Epithelial cell of esophagus (primary cell): ENCODE results near the gene ST8SIA6.

Source experiments
- DNase-seq: peaks from one replicate; pipeline ENCODE4 v3.0.0; 2010; ENCODE audit warnings: low read depth
- H3K4me3 ChIP-seq: 2 replicates; pipeline ENCODE4 v1.5.1; 2011; ENCODE audit warnings: mild to moderate bottlenecking, low read length, control low read depth
- TF ChIP-seq, protein P1 (sequence below): IDR thresholded peaks from 2 replicates; pipeline ENCODE4 v1.5.1; 2011; ENCODE audit warnings: low read depth, mild to moderate bottlenecking, low read length, control low read depth, inconsistent platforms; ENCODE audit not compliant: insufficient read depth; ENCODE audit errors: missing control alignments

Gene ST8SIA6

GRCh38 chr10:17380016-17380415 lies 74.4 kb downstream of the ST8SIA6 start:
- TF ChIP-seq, protein P1, sequence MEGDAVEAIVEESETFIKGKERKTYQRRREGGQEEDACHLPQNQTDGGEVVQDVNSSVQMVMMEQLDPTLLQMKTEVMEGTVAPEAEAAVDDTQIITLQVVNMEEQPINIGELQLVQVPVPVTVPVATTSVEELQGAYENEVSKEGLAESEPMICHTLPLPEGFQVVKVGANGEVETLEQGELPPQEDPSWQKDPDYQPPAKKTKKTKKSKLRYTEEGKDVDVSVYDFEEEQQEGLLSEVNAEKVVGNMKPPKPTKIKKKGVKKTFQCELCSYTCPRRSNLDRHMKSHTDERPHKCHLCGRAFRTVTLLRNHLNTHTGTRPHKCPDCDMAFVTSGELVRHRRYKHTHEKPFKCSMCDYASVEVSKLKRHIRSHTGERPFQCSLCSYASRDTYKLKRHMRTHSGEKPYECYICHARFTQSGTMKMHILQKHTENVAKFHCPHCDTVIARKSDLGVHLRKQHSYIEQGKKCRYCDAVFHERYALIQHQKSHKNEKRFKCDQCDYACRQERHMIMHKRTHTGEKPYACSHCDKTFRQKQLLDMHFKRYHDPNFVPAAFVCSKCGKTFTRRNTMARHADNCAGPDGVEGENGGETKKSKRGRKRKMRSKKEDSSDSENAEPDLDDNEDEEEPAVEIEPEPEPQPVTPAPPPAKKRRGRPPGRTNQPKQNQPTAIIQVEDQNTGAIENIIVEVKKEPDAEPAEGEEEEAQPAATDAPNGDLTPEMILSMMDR, result no peak

GRCh38 chr10:17379151-17379690 lies 75.2 kb downstream of the ST8SIA6 start:
- no peak for DNase-seq
- no peak overlapping the region for H3K4me3 ChIP-seq
- TF ChIP-seq, protein P1, result no peak

More at GRCh38 chr10:17380016-17380415, 74.4 kb downstream of the ST8SIA6 start:
- H3K4me3 ChIP-seq, result no peak overlapping the region
- DNase-seq, result no peak

- DNase-seq, result no peak
- TF ChIP-seq, protein P1, result peak; percentile 35
- no peak overlapping the region for H3K4me3 ChIP-seq
Observed at GRCh38 chr10:17375936-17376584, 78.3 kb downstream of the ST8SIA6 start.

DNA sequence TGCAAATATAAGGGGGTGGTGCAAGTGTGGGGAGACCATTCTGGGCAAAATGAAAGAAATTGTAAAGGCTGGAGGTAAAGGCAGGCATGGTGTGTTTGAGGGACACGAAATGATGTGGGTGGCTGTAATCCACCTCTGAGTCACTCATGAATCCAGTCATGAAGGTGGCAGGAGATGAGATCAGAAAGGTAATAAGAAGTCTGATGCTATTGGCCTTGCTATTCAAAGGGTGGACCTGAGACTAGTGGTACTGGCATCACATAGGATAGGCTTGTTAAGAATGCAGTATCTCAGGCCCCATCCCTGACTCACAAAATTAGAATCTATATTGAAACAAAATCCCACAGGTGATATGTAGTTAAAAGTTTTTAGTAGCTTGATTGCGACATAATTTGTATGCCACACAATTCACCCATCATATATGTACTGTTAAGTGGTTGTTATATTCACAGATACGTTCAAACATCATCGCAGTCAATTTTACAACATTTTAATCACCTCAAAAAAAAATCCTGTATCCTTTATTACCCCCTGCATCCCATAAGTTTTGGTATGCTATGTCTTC lies 85.6 kb downstream of the ST8SIA6 start:
- DNase-seq, result peak; percentile 86
- TF ChIP-seq, protein P1, result no peak
- H3K4me3 ChIP-seq, result no peak overlapping the region

- DNase-seq, result no peak
- TF ChIP-seq, protein P1, result no peak
- no peak overlapping the region for H3K4me3 ChIP-seq
Observed at GRCh38 chr10:17366705-17367104, 87.7 kb downstream of the ST8SIA6 start.

DNA sequence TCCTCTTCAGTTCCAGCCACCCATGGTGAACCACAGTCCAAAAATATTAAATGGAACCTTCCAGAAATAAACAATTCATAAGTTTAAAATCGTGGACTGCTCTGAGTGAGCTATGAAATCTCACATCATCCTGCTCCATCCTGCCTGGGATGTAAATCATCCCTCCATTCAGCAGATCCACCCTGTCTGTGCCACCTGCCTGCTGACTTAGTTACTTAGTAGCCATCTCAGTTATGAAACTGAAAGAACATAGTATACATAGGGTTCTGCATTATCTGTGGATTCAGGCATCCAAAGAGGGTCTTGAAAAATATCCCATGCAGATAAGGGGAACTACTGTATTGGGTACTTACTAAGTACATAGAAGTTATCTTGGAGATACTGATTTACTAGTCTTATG lies 89.0 kb downstream of the ST8SIA6 start:
- no peak overlapping the region for H3K4me3 ChIP-seq
- TF ChIP-seq, protein P1, result no peak
- no peak for DNase-seq

- no peak overlapping the region for H3K4me3 ChIP-seq
- no peak for DNase-seq
- TF ChIP-seq, protein P1, result no peak
Observed at GRCh38 chr10:17358461-17358860, 95.9 kb downstream of the ST8SIA6 start.
